T-helper 1 cell (primary cell): ENCODE measurements around the gene FGF6.
"Not testable (repeated sequence)": the region's sequence is repeated elsewhere in the genome, so short reads cannot be mapped to it uniquely, and the experiment has no call there.

Experiments
- DNase-seq, 5 donors: peaks; one replicate each; pipeline ENCODE4 v3.0.0-alpha.2; 2012 to 2020

The FGF6 gene

GRCh38 chr12:4417455-4417854 lies 28.2 kb downstream of the FGF6 start:
- no peak for DNase-seq

GRCh38 chr12:4416276-4416675 lies 29.3 kb downstream of the FGF6 start:
- DNase-seq, result no peak

- DNase-seq, result no peak
These were observed 33.1 kb downstream of the FGF6 start for GRCh38 chr12:4412465-4412864.

- no peak for DNase-seq
These were observed 33.6 kb downstream of the FGF6 start for GRCh38 chr12:4412056-4412455.

DNA sequence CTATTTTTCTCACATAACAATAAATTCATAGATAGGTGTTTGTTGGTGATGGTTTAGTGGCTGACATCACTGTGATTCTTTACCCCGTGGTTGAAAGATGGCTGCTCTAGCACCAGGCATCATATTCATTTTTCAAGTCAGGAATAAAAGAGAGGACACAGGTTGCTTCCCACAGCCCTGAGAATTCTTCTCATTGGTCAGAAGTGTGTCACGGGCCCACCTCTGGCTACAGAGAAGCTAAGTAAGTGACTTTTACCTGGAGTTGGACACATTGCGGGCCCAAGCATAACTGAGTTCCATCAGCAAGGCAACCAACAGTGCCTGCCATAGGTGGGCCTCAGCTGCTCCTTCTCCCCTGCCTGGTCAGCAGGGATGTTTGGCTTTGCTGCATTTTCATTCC lies 38.5 kb downstream of the FGF6 start:
- DNase-seq, result no peak

GRCh38 chr12:4404877-4405637 lies 40.6 kb downstream of the FGF6 start:
- DNase-seq, result not testable (repeated sequence)

DNA sequence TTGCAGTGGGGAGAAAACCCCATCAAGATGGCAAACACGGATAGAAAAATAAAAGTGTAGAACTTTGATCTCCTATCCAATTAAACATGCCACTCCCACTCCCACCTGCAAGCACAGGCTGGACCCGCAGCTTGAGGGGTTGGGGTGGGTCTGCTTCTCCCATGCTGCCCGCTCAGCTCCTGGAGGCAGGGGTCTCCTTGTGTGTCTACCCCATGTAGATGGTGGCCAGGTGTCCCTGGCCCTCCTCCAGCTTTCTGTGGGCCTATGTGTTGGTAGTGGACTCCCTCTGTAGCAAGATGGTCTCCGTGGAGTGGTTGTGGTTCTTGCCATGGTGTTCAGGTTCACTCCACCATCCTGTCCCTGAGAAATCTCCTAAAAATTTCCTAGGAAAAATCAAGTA lies 42.6 kb downstream of the FGF6 start:
- DNase-seq, result no peak

- DNase-seq, result no peak
These were observed 44.5 kb downstream of the FGF6 start for GRCh38 chr12:4401117-4401516.

GRCh38 chr12:4395818-4396217 lies 49.8 kb downstream of the FGF6 start:
- no peak for DNase-seq

GRCh38 chr12:4393211-4393610 lies 52.4 kb downstream of the FGF6 start:
- DNase-seq, result no peak

GRCh38 chr12:4392223-4392742 lies 53.3 kb downstream of the FGF6 start:
- DNase-seq, result no peak

GRCh38 chr12:4388662-4389061 lies 57.0 kb downstream of the FGF6 start:
- no peak for DNase-seq

GRCh38 chr12:4388032-4388431 lies 57.6 kb downstream of the FGF6 start:
- no peak for DNase-seq

- no peak for DNase-seq
These were observed 58.0 kb downstream of the FGF6 start for GRCh38 chr12:4387607-4388006.

- DNase-seq, result no peak
These were observed 58.8 kb downstream of the FGF6 start for GRCh38 chr12:4386801-4387200.
